ENCODE data around the gene SPACA7.

The SPACA7 gene

GRCh38 chr13:112450118-112450903 is 74.2 kb downstream of the SPACA7 start:
- no peak for DNase-seq

- DNase-seq = no peak
Observed at GRCh38 chr13:112450904-112451240, 74.7 kb downstream of the SPACA7 start.

- DNase-seq = no peak
Observed at GRCh38 chr13:112451512-112452379, 75.6 kb downstream of the SPACA7 start.

- DNase-seq = no peak
Observed at GRCh38 chr13:112452380-112453206, 76.4 kb downstream of the SPACA7 start.

- DNase-seq = no peak
Observed at GRCh38 chr13:112453207-112453829, 77.2 kb downstream of the SPACA7 start.

GRCh38 chr13:112453874-112454647 is 77.9 kb downstream of the SPACA7 start:
- no peak for DNase-seq

- no peak for DNase-seq
Observed at GRCh38 chr13:112454648-112455334, 78.6 kb downstream of the SPACA7 start.

GRCh38 chr13:112455476-112456059 is 79.4 kb downstream of the SPACA7 start:
- DNase-seq = no peak

GRCh38 chr13:112456138-112457056 is 80.2 kb downstream of the SPACA7 start:
- DNase-seq = no peak

- no peak for DNase-seq
Observed at GRCh38 chr13:112457081-112457480, 80.9 kb downstream of the SPACA7 start.

GRCh38 chr13:112457485-112457884 is 81.3 kb downstream of the SPACA7 start:
- DNase-seq = no peak

GRCh38 chr13:112462408-112462807 is 86.3 kb downstream of the SPACA7 start:
- DNase-seq = no peak

- no peak for DNase-seq
Observed at GRCh38 chr13:112464720-112465119, 88.6 kb downstream of the SPACA7 start.

GRCh38 chr13:112465251-112466131 is 89.3 kb downstream of the SPACA7 start:
- DNase-seq = no peak

- no peak for DNase-seq
Observed at GRCh38 chr13:112466132-112467058, 90.2 kb downstream of the SPACA7 start.

- no peak for DNase-seq
Observed at GRCh38 chr13:112467236-112467635, 91.1 kb downstream of the SPACA7 start.

- no peak for DNase-seq
Observed at GRCh38 chr13:112468069-112468468, 91.9 kb downstream of the SPACA7 start.

Data from KG1 (cell line).